ENCODE measurements around the gene P2RY11.
A peak's percentile ranks its signal among the peaks of the same experiment; 100 is the strongest.

P2RY11 gene

DNA sequence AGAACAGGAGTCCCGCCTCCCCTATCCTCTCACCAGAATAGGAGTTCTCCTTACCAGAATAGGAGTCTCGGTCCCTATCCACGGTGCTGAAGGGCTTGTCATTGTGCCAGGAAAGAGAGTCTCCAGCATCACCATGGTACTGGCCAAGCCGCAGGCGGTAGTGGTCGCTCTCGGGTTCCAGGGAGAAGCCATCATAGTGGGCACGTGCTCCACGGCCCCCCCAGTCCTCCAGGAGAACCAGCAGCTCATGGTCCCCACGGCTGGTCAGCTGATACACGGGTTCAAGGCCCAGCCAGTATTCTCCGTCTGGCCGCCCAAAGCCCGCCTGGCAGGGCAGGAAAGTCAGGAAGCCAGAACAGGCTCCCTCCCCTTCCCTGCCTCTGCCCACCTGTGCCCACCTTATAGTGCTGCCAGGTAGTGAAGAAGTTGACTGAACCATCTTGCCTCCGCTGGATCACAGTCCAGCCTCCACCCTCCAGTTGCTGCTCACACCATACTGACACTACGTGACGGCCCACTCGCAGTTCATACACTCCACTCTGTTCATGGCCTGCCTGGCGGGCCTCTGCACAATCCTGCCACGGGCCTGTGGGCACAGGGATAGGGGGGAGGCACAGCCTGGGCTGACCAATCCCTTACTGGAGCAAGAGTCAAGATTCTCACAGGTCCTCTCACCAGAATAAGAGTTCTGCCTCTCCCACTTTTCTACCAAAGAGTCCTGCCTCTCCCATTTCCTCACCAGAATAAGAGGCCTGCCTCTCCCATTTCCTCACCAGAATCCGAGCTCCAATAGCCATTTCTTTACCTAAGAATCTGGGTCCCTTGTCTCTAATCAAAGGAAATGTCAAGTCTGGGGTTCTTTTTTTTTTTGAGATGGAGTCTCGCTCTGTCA lies 18.0 kb upstream of the P2RY11 start:
- TF ChIP-seq ZFX (IDR thresholded peaks at IDR 0.05) = no peak
- TF ChIP-seq, protein P1, sequence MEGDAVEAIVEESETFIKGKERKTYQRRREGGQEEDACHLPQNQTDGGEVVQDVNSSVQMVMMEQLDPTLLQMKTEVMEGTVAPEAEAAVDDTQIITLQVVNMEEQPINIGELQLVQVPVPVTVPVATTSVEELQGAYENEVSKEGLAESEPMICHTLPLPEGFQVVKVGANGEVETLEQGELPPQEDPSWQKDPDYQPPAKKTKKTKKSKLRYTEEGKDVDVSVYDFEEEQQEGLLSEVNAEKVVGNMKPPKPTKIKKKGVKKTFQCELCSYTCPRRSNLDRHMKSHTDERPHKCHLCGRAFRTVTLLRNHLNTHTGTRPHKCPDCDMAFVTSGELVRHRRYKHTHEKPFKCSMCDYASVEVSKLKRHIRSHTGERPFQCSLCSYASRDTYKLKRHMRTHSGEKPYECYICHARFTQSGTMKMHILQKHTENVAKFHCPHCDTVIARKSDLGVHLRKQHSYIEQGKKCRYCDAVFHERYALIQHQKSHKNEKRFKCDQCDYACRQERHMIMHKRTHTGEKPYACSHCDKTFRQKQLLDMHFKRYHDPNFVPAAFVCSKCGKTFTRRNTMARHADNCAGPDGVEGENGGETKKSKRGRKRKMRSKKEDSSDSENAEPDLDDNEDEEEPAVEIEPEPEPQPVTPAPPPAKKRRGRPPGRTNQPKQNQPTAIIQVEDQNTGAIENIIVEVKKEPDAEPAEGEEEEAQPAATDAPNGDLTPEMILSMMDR (conservative IDR thresholded peaks at IDR 0.05) = no peak

DNA sequence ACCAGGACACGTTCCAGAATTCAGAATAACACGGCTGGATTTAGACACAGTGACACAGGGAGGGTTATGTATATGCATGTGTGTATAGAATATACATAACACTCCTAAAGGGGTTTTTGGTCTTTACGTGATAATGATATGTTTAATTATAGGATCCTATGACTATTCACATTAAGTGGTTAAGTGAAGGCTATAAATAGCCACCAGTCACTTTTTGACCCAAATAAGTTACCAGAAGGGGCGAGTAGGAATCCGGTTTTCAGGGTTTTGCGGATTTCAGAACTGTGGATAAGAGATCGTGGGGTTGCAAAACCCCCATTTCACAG lies 15.9 kb upstream of the P2RY11 start:
- TF ChIP-seq, protein P1 (conservative IDR thresholded peaks at IDR 0.05) = no peak
- TF ChIP-seq ZFX (IDR thresholded peaks at IDR 0.05) = no peak
- H3K27ac ChIP-seq = peak overlapping the region; percentile 78

More for the DNA sequence above, 18.0 kb upstream of the P2RY11 start:
- H3K27ac ChIP-seq = no peak overlapping the region

GRCh38 chr19:10095948-10096614 lies 15.4 kb upstream of the P2RY11 start:
- H3K27ac ChIP-seq = peak overlapping the region; percentile 78
- TF ChIP-seq, protein P1 (conservative IDR thresholded peaks at IDR 0.05) = no peak
- TF ChIP-seq ZFX (IDR thresholded peaks at IDR 0.05) = peak; percentile 80; the same call in 1 of the 2 replicates

DNA sequence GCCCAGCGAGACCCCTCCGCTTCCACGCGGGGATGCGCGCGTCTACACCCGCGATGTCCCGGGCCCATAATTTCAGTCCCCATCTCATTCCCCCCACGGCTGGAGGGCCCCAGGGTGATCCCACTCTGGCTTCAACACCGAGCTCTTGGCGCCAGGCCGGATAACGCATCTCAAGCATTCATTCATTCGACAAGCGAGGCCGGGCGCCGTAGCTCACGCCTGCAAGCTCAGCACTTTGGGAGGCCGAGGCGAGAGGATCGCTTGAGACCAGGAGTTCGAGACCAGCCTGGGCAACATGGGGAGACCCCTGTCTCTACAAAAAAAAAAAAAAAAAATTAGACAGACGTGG lies 14.9 kb upstream of the P2RY11 start:
- H3K27ac ChIP-seq = peak overlapping the region; percentile 78
- TF ChIP-seq, protein P1 (conservative IDR thresholded peaks at IDR 0.05) = no peak
- TF ChIP-seq ZFX (IDR thresholded peaks at IDR 0.05) = 0 out of 2 replicates have a peak, but pooled peaks have one; percentile 35

DNA sequence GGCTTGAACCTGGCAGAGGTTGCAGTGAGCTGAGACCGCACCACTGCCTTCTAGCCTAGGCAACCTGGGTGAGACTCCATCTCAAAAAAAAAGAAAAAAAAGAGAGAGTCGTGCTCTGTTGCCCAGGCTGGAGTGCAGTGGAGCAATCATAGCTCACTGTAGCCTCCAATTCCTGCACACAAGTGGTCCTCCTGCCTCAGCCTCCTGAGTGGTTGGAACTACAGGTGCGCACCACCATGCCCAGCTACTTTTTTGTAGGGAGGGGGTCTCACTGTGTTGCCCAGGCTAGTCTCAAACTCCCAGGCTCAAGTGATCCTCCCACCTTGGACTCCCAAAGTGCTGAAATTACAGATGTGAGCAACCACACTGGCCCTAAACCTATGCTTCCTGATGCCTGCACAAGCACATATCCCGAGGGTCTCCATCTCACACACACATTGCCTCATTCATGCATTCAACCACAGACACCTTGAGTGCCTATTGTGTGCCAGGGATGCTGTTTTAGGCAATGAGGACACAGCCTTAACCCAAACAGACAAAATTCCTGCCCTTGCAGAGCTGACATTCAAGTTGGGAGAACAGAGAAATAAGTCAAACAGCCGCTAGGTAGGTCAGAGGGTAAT lies 11.2 kb upstream of the P2RY11 start:
- H3K27ac ChIP-seq = no peak overlapping the region
- no peak for TF ChIP-seq ZFX (IDR thresholded peaks at IDR 0.05)
- TF ChIP-seq, protein P1 (conservative IDR thresholded peaks at IDR 0.05) = no peak

DNA sequence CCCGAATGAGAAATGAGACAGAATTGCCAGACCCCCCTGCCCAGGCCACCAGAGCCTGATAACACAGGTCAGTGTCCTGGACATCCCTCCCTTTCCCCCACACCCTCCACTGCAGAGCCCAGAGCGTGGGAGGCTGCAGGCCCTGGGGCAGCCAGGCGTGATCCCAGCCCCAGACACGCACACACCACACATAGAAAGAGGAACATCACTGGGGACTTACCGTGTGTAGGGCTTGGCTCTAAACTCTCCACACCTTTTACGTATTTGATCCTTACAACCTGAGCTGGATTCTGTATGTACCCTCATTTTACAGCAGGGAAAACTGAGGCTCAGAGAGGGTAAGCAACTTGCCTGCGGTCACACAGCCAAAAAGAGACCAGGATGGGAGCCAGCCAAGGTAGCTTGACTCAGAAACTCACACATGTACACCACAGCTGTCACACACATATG lies 8.7 kb upstream of the P2RY11 start:
- H3K27ac ChIP-seq = no peak overlapping the region
- TF ChIP-seq, protein P1 (conservative IDR thresholded peaks at IDR 0.05) = no peak
- TF ChIP-seq ZFX (IDR thresholded peaks at IDR 0.05) = no peak

GRCh38 chr19:10104130-10104513 lies 7.4 kb upstream of the P2RY11 start:
- TF ChIP-seq, protein P1 (conservative IDR thresholded peaks at IDR 0.05) = no peak
- no peak for TF ChIP-seq ZFX (IDR thresholded peaks at IDR 0.05)
- no peak overlapping the region for H3K27ac ChIP-seq

All from C4-2B (cell line).